ENCODE data around the gene ZG16B. TPM values are rescaled to one million over a fixed set of nuclear protein-coding genes. Genes with fewer than 3 reads are reported as not detected.

The ZG16B gene
- polyA plus RNA-seq, 4 donors = 5.2 to 19.9 (median 15.0) TPM

DNA sequence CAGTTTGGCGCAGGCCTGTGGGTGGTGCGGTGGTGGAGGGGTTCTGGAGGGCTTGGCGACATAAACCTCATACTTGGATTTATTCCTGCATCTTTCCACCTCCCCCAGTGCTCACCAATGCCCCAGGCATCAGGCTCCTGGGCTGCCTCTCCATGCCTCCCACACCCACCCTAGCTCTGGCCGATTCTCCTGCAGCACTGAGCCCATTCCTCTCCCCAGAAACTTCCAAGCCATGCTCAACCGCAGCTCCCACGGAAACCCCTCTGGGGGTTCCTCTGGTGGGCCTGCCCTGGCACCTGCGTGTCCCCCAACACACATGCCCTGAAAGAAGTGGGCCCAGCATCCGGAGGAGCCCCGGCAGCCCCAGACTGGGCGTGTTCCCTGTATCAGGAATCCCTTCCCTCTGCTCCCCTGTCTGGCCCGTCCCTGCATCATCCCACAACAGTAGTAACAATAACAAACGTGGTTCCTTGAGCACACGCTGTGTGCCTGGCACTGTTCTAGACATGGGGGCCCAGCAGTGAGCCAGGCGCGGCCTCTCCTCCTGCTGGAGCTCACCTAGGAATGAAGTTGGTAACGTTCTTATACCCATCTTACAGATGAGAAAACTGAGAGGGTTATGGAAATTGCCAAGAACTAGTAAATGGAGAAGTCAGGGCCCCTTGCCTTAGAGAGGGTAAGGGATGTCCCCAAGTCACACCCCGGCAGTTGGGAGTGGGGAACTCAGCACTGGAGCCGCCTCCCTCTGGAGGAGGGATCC, 10.7 kb upstream of the ZG16B start:
- DNase-seq = no peak
- peaks cover 0 to 9% (median 0%) of the 10 kb centered on the region in 3 donors for H3K27me3 ChIP-seq (ENCODE audit: control insufficient read depth in 3 of 3, insufficient read depth in 3 of 3, low read length in 3 of 3)
- H3K9me3 ChIP-seq (ENCODE audit: control insufficient read depth in 2 of 2, insufficient read depth in 1 of 2, low read depth in 1 of 2, low read length in 1 of 2) = no peaks in the 10 kb centered on the region
- FAIRE-seq = no peak
- H3K4me1 ChIP-seq (ENCODE audit: control insufficient read depth in 3 of 3, insufficient read depth in 2 of 3, low read depth in 1 of 3, low read length in 2 of 3) = peaks cover 0 to 7% (median 0%) of the 10 kb centered on the region in 3 donors
- H3K36me3 ChIP-seq (ENCODE audit: control insufficient read depth in 3 of 3, insufficient read depth in 2 of 3, low read depth in 1 of 3, low read length in 3 of 3) = no peaks in the 10 kb centered on the region
- WGBS, 3 donors = 86 to 91% (median 91%) methylated on average over 17 to 18 of the region's 18 CpGs
- no peak overlapping the region for H3K27ac ChIP-seq (ENCODE audit: low read depth in 1 of 3, low read length in 2 of 3)
- H3K4me3 ChIP-seq (ENCODE audit: low read depth in 1 of 3, low read length in 3 of 3) = no peak overlapping the region

DNA sequence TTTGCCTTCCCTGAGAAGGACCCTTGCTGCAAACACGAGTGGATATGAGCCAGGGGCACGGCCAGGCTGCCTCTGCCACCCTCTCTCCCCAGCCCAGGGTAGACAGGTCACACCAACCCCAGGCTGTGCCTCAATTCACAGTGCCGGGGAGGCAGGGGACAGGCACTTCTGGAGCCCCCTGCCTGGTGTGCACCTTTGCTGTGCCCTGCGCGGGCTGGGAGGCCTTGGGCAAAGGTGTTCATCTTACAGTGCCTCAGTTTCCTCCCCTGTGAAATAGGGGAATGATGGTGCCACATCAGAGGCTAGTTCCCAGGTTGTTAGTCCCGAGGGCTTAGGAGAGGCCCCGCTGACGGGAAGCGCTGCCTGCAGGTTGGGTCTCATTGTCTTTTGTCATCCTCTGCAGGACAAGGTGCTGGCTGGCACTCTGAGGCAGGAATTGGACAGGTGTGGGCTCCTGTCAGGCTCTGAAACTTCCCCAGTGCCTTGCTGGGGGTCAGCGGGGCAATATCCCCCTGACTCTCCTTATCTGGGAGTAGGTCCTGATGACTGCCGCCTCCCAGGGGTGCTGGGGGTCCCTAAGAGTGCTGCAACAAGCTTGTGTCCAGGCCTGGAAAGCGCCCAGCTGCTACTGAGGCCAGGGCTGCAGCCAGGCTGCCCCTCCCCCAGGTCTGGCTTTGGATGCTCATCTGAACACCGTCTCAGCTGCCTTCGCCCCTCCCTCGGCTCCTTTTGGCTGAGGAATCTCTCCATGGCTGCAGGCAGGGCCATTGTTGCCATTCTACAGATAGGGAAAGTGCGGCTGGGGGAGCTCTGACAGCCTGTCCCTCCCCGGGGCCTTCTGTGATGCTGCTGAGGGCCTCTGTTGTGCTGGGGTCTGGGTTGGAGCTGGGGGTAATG, 9.9 kb upstream of the ZG16B start:
- Histone ChIP-seq H3K9me3 (ENCODE audit: control insufficient read depth in 2 of 2, insufficient read depth in 1 of 2, low read depth in 1 of 2, low read length in 1 of 2) (no peaks in the 10 kb centered on the region), H3K36me3 (ENCODE audit: control insufficient read depth in 3 of 3, insufficient read depth in 2 of 3, low read depth in 1 of 3, low read length in 3 of 3) (no peaks in the 10 kb centered on the region), H3K27me3 (ENCODE audit: control insufficient read depth in 3 of 3, insufficient read depth in 3 of 3, low read length in 3 of 3) (peaks cover 0 to 9% (median 0%) of the 10 kb centered on the region in 3 donors), H3K4me3 (ENCODE audit: low read depth in 1 of 3, low read length in 3 of 3) (no peak overlapping the region), H3K27ac (ENCODE audit: low read depth in 1 of 3, low read length in 2 of 3) (no peak overlapping the region), H3K4me1 (ENCODE audit: control insufficient read depth in 3 of 3, insufficient read depth in 2 of 3, low read depth in 1 of 3, low read length in 2 of 3) (peaks cover 0 to 6% (median 0%) of the 10 kb centered on the region in 3 donors)
- DNase-seq (no peak), FAIRE-seq (no peak)
- 74 to 78% (median 75%) methylated on average over 17 of the region's 17 CpGs for WGBS, 3 donors

DNA sequence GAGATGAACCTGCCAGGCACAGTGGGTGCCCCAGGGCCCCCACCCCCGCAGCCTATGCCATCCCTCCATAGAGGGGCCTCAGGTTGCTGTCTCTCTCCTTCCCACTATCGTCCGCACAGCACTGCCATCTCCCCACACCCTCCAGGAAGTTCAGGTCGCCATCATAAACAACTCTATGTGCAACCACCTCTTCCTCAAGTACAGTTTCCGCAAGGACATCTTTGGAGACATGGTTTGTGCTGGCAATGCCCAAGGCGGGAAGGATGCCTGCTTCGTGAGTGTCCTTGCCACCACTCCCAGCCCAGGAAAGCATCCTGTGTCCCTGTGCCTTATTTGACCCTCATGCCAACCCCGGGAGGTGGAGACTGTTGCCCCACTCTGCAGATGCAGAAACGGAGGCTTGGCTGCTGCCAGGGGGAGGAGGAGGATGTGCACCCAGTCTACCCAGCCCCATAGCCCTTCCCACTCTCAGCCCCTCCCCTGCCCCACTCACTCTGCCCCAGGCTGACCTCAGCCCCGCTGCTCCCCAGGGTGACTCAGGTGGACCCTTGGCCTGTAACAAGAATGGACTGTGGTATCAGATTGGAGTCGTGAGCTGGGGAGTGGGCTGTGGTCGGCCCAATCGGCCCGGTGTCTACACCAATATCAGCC, 9.1 kb upstream of the ZG16B start:
- WGBS, 3 donors = 69 to 76% (median 75%) methylated on average over 13 to 14 of the region's 14 CpGs
- peaks cover 0 to 4% (median 0%) of the 10 kb centered on the region in 3 donors for H3K27me3 ChIP-seq (ENCODE audit: control insufficient read depth in 3 of 3, insufficient read depth in 3 of 3, low read length in 3 of 3)
- no peak overlapping the region for H3K27ac ChIP-seq (ENCODE audit: low read depth in 1 of 3, low read length in 2 of 3)
- no peaks in the 10 kb centered on the region for H3K4me1 ChIP-seq (ENCODE audit: control insufficient read depth in 3 of 3, insufficient read depth in 2 of 3, low read depth in 1 of 3, low read length in 2 of 3)
- no peak for FAIRE-seq
- no peaks in the 10 kb centered on the region for H3K36me3 ChIP-seq (ENCODE audit: control insufficient read depth in 3 of 3, insufficient read depth in 2 of 3, low read depth in 1 of 3, low read length in 3 of 3)
- no peaks in the 10 kb centered on the region for H3K9me3 ChIP-seq (ENCODE audit: control insufficient read depth in 2 of 2, insufficient read depth in 1 of 2, low read depth in 1 of 2, low read length in 1 of 2)
- no peak for DNase-seq
- H3K4me3 ChIP-seq (ENCODE audit: low read depth in 1 of 3, low read length in 3 of 3) = no peak overlapping the region

DNA sequence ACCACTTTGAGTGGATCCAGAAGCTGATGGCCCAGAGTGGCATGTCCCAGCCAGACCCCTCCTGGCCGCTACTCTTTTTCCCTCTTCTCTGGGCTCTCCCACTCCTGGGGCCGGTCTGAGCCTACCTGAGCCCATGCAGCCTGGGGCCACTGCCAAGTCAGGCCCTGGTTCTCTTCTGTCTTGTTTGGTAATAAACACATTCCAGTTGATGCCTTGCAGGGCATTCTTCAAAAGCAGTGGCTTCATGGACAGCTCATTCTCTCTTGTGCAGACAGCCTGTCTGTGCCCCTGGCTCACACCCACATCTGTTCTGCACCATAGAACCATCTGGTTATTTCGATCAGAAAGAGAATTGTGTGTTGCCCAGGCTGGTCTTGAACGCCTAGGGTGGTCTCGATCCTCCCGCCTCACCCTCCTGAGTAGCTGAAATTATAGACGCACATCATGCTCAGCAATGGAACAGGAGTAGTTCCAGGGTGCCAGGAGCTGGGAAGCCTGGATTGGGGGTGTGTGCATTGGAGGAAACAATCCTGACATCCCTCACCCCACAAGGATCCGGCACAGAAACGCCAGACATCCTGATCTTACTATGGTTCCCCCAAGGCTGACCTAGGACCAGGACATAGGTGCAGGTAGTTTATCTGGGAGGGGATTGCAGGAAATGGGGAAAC, 8.5 kb upstream of the ZG16B start:
- Histone ChIP-seq H3K27ac (ENCODE audit: low read depth in 1 of 3, low read length in 2 of 3) (no peak overlapping the region), H3K9me3 (ENCODE audit: control insufficient read depth in 2 of 2, insufficient read depth in 1 of 2, low read depth in 1 of 2, low read length in 1 of 2) (no peaks in the 10 kb centered on the region), H3K36me3 (ENCODE audit: control insufficient read depth in 3 of 3, insufficient read depth in 2 of 3, low read depth in 1 of 3, low read length in 3 of 3) (no peaks in the 10 kb centered on the region), H3K4me1 (ENCODE audit: control insufficient read depth in 3 of 3, insufficient read depth in 2 of 3, low read depth in 1 of 3, low read length in 2 of 3) (no peaks in the 10 kb centered on the region), H3K27me3 (ENCODE audit: control insufficient read depth in 3 of 3, insufficient read depth in 3 of 3, low read length in 3 of 3) (peaks cover 0 to 4% (median 0%) of the 10 kb centered on the region in 3 donors), H3K4me3 (ENCODE audit: low read depth in 1 of 3, low read length in 3 of 3) (no peak overlapping the region)
- no peak for DNase-seq
- 79 to 80% (median 79%) methylated on average over 9 of the region's 9 CpGs for WGBS, 3 donors
- FAIRE-seq = no peak

DNA sequence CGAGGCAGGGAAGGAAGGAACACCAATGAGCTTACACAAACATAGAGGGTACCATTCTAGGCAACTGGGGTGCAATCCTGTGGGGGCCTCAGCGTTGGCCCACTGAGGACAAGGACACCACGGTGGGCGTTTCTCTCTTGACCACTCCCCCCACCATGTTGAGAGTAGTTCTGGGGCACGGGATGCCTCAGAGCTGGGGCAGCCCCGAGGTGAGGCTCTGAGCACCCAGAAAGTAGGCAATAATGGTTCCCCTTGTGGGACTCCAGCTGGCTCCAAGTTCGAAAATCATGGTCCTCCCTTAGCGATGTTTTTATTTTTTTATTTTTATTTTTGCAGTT, 8.0 kb upstream of the ZG16B start:
- Histone ChIP-seq H3K27me3 (ENCODE audit: control insufficient read depth in 3 of 3, insufficient read depth in 3 of 3, low read length in 3 of 3) (peaks cover 0 to 4% (median 0%) of the 10 kb centered on the region in 3 donors), H3K36me3 (ENCODE audit: control insufficient read depth in 3 of 3, insufficient read depth in 2 of 3, low read depth in 1 of 3, low read length in 3 of 3) (no peaks in the 10 kb centered on the region), H3K27ac (ENCODE audit: low read depth in 1 of 3, low read length in 2 of 3) (no peak overlapping the region), H3K4me3 (ENCODE audit: low read depth in 1 of 3, low read length in 3 of 3) (no peak overlapping the region), H3K9me3 (ENCODE audit: control insufficient read depth in 2 of 2, insufficient read depth in 1 of 2, low read depth in 1 of 2, low read length in 1 of 2) (no peaks in the 10 kb centered on the region), H3K4me1 (ENCODE audit: control insufficient read depth in 3 of 3, insufficient read depth in 2 of 3, low read depth in 1 of 3, low read length in 2 of 3) (no peaks in the 10 kb centered on the region)
- FAIRE-seq (no peak), DNase-seq (no peak)
- WGBS, 3 donors = 66 to 75% (median 71%) methylated on average over 8 of the region's 8 CpGs

DNA sequence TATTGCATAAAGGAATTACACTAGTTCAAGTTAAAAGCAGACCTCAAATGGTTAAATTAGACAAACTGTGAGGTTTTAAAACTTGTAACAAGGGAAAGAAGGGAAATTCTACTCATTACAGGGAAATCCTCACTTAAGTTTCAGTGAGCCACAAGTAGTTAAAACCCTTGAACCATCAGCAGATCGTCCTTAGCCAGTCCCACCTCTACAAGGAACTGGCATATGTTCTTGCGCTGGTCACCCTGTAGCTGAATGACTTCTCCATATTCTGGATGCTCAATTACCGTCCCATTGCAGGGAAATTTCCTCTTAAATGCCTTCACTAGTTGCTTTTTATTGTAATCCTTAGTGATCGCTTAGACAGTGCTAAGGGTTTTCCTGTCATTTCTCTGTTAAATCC, 7.6 kb upstream of the ZG16B start:
- H3K4me1 ChIP-seq (ENCODE audit: control insufficient read depth in 3 of 3, insufficient read depth in 2 of 3, low read depth in 1 of 3, low read length in 2 of 3) = no peaks in the 10 kb centered on the region
- peaks cover 0 to 4% (median 0%) of the 10 kb centered on the region in 3 donors for H3K27me3 ChIP-seq (ENCODE audit: control insufficient read depth in 3 of 3, insufficient read depth in 3 of 3, low read length in 3 of 3)
- H3K27ac ChIP-seq (ENCODE audit: low read depth in 1 of 3, low read length in 2 of 3) = no peak overlapping the region
- H3K9me3 ChIP-seq (ENCODE audit: control insufficient read depth in 2 of 2, insufficient read depth in 1 of 2, low read depth in 1 of 2, low read length in 1 of 2) = no peaks in the 10 kb centered on the region
- DNase-seq (no peak), FAIRE-seq (no peak)
- no peaks in the 10 kb centered on the region for H3K36me3 ChIP-seq (ENCODE audit: control insufficient read depth in 3 of 3, insufficient read depth in 2 of 3, low read depth in 1 of 3, low read length in 3 of 3)
- 66 to 71% (median 71%) methylated on average over 4 of the region's 4 CpGs for WGBS, 3 donors
- H3K4me3 ChIP-seq (ENCODE audit: low read depth in 1 of 3, low read length in 3 of 3) = no peak overlapping the region

DNA sequence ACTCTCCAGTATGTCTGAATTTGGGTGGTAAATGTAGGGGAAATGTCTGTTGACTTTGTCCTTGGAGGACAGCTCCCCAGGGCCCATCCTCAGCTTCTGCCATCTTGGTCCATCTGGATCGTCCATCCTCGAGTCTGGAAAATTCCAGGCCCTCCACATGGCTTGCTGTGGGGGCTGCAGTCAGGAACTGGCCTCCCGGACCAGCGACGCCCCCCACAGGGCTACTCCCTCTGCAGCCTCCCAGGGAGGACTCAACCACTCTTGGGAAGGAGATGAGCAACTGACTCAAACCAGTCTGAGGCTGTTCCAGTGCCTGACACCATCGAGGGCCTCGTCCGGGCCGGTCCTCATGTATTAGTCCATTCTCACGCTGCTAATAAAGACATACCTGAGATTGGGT, 5.5 kb upstream of the ZG16B start:
- DNase-seq = no peak
- peaks cover 0 to 4% (median 0%) of the 10 kb centered on the region in 3 donors for H3K27me3 ChIP-seq (ENCODE audit: control insufficient read depth in 3 of 3, insufficient read depth in 3 of 3, low read length in 3 of 3)
- 86 to 93% (median 89%) methylated on average over 10 of the region's 10 CpGs for WGBS, 3 donors

More for the DNA sequence above, 5.5 kb upstream of the ZG16B start:
- Histone ChIP-seq H3K27ac (ENCODE audit: low read depth in 1 of 3, low read length in 2 of 3) (no peak overlapping the region), H3K4me3 (ENCODE audit: low read depth in 1 of 3, low read length in 3 of 3) (no peak overlapping the region), H3K9me3 (ENCODE audit: control insufficient read depth in 2 of 2, insufficient read depth in 1 of 2, low read depth in 1 of 2, low read length in 1 of 2) (no peaks in the 10 kb centered on the region), H3K36me3 (ENCODE audit: control insufficient read depth in 3 of 3, insufficient read depth in 2 of 3, low read depth in 1 of 3, low read length in 3 of 3) (no peaks in the 10 kb centered on the region), H3K4me1 (ENCODE audit: control insufficient read depth in 3 of 3, insufficient read depth in 2 of 3, low read depth in 1 of 3, low read length in 2 of 3) (peaks cover 0 to 2% (median 0%) of the 10 kb centered on the region in 3 donors)
- no peak for FAIRE-seq

All from small intestine (tissue), 7 donors.